Stimulated activated CD4-positive, alpha-beta T cell treated with anti-CD3 and anti-CD28 coated beads, Interleukin-4, amount 100 ng/mL, for 24 hours (primary cell): Measurements from ENCODE around the gene HMGN1.
A peak's percentile ranks its signal among the peaks of the same experiment; 100 is the strongest.

Experiments
- DNase-seq: peaks from one replicate; pipeline ENCODE4 v3.0.0-alpha.2; 2020

The HMGN1 gene

DNA sequence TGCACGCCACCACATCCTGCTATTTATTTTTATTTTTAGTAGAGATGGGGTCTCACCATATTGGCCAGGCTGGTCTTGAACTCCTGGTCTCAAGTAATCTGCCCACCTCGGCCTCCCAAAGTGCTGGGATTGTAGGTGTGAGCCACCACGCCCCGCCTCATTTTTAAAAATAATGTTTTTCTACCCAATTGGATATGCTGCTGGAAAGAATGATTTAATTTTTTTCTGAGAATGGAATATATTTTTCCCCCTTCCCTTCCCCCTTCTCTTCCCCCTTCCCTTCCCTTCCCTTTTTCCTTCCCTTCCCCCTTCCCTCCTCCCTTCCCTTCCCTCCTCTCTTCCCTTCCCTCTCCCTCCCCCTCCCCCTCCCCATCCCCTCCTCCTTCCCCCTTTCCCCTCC, 17.7 kb upstream of the HMGN1 start:
- DNase-seq, result no peak

DNA sequence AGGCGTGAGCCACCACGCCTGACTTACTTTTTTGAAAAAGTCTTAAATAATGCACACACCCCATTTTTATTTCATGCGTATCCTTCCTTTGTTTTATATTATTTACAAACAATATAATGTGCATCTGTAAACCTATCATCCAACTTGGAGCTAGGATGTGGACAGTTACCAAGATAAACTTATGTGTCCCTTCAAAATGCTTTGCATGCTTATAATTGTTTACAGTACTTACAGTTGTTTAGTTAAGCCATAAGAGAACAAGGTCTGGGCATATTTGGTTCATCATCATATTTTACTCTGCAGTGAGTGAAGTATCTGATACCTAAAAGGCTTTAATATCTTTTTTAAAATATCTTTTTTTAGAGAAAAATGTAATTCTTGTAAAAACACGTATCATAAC, 16.1 kb upstream of the HMGN1 start:
- no peak for DNase-seq

DNA sequence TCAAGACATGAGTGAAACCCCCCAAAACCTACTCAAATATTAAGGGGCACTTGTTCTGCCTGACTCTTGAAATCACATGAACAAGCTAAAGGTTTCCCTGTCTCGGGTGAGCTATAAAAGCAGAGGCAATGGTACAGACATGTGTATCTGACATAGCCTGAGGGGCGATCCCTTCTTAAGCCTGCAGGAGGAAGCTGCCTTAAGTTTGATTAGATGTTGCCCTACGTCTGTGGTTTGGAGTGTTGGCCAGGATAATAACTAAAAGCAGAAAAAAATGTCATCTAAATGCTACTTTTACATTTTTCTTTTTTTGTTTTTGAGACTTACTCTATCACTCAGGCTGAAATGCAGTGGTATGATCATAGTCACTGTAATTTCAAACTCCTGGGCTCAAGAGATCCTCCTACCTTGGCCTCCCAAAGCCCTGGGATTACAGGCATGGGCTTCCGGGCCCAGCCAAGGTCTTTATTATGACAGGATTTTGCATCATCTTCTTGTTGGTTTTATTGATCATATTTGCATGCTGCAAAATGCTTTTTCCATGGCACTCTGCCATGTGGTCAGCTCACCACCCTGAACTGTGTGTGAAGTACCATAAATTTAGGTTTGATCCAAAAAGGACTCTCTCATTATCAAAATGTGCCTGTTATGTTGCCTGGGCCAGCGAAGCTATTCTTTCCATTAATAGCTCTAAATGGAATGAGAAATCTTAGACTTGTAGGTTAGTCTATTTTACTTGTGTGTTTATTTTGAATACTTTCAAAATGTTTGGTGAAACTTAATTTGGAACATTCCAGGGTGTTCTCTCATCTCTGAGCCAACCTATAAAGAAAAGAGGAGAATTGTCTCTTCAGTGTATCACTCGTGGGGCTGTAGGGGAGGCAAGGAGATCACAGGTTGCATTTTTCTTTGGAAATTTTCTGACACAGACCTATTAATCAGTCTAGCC, 15.0 kb upstream of the HMGN1 start:
- no peak for DNase-seq

DNA sequence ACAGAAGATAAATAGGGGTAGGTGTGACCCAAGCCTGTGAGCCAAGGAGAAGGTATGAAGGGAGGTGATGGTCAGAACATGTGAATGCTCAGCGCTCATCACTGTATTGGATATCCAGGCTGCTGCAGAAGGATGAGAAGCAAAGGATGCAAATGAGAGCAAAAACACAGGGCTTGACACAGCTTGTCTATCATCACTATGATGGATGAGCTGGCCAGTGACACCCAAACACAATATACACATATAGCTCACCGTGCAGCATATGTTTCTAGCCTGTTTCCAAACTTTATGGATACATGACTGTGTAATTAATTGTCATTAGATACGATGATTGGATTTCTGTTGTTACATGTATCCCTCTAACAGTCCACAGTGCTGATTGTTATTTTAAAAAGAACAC, 13.8 kb upstream of the HMGN1 start:
- no peak for DNase-seq

DNA sequence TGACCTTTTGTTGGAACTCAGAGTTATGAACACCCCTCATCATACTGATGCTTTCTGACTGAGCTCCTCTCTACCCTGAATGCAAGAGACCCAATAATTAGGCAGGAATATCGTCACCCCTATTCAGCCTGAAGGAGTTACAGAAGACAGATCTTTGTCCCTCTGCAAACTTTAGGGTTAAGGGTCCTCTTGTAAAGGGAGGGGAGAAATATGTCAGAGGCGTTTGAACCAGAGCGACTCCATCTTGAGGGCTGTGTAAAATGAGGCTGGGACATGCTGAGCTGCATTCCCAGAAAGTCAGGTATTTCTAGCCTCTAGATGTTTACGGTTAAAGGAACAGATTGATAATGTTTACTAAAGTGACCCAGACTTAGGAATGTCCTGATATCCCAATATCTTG, 10.5 kb upstream of the HMGN1 start:
- DNase-seq, result no peak

DNA sequence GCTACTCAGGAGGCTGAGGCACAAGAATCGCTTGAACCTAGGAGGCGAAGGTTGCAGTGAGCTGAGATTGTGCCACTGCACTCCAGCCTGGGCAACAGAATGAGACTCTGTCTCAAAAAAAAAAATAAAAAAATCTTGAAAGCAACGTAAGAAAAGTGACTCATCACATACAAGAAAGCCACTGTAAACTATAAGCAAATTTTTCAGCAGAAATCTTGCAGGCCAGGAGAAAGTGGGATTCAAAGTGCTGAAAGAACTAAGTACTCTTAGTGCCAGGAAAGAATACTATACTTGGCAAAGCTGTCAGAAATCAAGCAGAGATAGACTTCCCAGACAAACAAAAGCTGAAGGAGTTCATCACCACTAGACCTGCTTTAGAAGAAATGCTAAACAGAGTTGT, 4.4 kb upstream of the HMGN1 start:
- no peak for DNase-seq

DNA sequence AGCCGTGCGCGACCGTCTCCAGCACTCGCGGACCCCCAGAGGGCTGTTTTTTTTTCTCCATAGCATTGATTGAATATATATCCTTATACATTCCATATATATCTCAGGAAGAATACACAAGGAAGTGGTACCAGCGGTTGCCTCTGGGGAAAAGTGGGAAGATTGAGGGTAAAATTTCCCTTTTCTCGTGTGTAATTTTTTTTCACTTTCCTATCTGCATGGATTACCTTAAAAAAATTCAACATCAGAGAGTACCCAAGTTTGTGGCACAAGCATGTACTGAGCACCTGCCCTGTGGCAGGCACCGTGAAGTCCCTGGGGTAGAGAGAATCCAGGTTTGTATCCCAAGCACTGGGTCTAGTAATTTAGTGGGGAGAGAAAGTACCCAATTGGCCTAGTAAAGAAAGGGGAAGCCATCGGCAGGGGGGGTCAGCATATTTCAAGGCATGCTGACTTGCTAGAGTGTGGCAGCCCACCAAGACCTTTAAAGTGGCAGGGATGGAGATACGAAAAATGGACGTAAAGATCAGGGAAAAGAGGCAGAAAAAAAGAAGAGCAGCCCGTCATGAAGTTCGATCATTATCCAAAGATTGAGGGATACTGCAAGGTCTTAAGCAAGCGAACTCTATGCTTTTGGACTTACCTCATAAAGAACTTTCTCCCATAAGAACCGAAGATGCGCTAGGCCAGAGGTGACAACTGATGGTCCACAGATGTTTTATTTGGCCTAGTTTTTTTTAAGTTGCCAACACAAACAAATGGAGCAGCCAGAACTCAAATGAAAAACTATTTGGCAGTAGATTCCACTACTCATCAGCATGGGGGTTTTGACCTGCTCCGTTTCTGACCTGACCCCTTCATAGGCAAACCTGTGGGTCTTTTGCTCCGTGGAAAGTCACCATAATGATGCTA, 1.5 kb upstream of the HMGN1 start:
- DNase-seq, result no peak

DNA sequence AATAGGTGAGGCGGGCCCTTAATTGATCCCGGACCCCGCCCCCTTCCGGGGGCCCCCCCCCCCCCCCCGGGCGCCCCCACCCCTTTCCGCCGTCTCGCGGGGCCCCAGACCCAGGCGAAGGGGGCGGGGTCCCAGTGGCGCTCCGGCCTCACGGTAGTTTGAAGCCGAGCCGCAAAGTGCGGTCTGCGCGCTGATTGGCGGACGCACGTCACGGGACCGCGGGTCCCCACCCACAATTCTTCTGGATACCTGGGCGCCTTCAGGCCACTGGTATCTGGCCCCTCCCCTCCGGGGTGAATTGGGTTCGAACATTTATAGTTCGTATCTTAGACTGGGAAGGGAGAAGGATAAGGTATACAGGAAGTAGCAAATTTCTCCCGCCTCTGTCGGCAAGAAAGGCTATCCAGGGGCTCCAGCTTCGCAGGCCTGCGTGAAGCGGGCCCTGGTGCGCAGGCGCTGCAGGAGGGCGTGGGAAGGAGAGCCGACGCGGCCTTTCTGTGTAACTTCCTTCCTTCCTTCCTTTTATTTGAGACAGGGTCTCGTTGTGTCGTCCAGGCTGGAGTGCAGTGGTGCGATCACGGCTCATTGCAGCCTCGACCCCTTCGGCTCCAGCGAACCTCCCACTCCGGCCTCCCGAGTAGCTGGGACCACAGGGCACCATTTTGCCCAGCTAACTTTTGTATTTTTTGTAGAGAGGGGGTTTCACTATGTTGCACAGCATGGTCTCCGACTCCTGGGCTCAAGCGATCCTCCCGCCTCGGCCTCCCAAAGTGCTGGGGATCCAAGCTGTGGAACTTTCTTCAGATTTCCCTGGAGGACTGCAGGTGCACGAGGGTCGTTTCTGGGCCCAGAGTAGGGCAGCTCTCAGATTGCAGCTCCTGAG, 564 bp upstream of the HMGN1 start:
- peak; percentile 98 for DNase-seq

DNA sequence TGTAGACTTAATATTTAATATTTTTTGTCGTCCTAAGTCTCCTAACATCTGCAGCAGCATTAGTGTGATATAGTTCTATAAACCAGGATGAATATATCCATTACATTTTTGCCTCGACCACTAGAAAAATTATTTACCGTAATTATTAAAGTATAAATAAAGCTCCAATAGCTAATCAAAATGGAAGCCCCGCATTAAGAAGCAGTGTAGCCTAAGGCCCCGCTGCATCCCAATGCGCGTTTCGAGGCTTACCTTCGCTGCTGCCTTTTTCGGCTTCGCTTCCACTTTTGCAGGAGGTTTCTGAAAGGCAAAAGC, 891 bp downstream of the HMGN1 start:
- DNase-seq, result no peak

DNA sequence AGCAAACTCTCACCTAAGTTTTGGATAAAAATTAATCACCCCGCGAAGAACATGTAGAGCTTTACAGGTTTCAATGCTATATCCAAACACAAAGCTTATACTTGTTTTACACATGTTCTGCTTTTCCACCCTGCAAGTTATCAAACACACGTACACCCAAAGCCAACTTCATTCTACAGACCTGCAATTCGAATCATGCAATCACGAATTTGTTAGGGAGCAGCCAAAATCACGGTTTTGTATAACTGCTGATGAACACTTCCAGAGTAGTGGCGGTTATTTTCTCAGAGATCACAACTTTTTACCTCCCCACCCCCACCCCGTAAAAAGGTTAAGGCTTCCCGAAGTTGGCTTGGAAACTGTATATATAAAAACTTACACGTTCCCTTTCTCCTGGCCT, 1.4 kb downstream of the HMGN1 start:
- DNase-seq, result no peak

DNA sequence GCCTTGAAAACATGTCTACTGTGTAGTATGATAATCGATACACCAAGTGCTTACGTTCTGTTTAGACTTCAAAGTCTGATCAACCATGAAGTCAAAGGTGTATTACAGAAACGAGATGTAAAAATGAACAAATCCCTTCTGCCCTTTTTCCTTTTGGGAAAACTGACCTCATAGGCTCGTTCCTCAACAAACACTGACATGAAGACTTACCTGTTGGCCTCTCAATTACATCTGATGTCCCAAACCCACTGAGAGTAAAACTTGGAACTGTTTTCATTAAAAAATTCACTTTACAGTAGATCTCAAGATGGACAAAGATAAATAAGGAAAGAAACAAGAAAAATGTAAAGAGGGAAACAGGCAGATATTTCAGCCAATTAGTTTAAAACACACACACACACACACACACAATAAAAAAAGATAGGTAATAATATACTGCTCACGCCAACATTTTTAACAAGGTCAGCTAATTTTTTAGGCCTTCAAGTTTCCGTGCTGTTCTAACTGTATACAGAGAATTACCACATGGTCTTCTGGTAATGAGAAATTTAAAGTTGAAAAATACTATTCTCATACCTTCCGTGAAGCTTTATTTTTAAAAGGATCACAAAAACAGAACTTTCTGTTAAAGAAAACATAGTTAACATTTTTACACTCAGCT, 2.1 kb downstream of the HMGN1 start:
- no peak for DNase-seq

DNA sequence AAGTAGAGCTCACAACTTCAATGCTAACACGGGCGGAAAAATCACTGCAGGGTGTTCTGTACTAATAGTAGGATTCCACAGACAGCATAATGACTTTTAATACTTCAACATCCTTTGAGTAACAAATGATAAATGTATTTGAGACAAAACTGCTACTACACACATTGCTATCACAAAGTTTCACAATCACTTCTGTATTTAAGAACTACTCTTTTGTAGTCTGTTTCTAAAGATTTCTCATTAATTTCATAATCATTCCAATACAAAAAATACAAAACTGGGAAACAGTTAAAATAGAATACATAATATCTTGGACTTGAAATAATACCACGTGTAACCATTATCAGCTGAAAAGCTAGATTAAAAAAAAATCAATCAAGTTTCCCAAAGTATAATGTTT, 2.7 kb downstream of the HMGN1 start:
- DNase-seq, result no peak

DNA sequence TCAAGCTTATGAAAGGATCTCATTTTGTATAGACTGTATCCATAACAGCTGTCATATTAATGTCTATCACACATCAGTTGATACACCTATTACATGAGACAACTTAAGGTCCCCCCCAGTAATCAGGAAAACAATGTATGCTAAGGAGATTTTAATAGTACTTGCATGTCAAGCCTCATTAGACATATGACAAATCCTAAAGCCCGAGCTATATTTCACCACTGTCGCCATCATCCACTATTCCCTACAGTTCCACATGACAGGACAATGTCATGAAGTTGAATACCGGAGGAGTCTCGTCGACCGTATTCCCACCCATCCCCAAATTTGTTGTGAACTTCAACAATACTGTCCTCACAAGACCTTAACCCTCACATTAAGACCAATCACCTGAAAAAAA, 3.4 kb downstream of the HMGN1 start:
- no peak for DNase-seq

DNA sequence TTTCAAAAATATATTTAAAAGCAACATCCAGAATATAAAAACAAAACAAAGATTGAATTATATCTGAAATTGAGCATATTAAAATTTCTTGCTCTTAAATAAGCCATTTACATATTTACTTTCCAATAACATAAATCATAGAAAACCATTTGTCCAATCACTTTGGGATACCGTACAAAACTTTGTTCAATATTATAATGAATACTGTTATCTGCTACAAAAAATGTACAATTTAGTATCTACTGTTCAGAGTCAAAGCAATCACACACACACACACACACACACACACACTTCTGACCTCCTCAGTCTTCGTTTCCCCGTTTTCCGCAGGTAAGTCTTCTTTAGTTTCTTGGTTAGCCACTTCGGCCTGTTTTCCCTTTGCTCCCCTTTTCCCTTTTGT, 4.0 kb downstream of the HMGN1 start:
- DNase-seq, result no peak

DNA sequence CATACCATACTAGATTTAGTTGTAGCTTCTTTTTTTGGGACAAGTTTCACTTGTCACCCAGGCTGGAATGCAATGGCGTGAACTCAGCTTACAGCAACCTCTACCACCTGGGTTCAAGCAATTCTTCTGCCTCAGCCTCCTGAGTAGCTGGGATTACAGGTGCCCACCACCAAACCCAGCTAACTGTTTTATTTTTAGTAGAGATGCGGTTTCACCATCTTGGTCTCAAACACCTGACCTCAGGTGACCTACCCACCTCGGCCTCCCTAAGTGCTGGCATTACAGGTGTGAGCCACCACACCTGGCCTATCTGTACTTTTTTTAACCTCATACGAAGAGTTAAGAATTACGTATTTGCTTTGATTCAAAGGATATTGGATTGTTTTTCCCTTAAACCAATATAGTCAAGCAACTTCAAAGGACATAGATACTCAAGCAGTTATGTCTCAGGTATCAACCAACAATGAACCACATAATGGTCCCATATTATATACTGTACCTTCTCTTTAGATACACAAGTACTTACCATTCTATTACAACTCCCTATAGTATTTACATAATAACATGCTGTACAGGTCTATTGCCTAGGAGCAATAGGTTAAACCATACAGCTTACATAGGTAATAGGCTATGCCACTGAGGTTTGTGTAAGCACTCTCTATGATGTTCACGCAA, 7.5 kb downstream of the HMGN1 start:
- no peak for DNase-seq

DNA sequence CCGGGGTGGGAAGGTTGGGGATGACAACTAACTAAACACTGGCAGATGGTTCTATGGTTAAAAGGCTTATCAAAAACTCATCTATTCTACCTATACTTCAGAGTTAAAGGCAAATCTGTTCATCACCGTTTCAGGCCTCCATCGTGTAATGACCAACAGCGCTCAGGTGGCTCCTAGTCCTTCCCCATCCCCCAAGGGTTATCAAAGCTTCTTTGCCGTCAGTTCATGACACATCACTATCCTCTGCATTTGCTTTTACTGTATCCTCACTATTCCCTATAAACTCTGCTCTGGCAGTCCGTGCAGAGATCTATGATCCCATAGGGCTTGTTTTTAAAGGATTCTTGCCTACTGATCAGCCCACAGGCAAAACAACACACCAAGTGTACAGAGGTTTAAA, 8.2 kb downstream of the HMGN1 start:
- DNase-seq, result no peak

DNA sequence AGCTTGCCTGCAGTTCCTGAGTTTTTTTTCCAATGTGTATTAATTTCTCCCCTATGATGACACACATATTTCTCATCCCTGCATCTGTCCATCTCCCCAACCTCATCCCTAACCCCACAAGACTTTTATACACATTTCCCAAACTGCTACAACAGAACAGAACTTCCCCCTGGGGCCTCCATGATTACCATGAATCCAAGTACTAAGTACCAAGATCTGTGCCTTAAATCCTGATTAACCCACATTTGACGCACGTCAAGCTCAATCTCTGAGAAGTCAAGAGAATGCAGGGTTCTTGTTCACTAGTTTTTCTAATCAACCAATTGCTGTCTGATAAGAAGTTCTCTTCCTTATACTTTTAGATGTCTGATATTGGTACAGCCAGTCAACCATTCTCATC, 9.7 kb downstream of the HMGN1 start:
- no peak for DNase-seq

DNA sequence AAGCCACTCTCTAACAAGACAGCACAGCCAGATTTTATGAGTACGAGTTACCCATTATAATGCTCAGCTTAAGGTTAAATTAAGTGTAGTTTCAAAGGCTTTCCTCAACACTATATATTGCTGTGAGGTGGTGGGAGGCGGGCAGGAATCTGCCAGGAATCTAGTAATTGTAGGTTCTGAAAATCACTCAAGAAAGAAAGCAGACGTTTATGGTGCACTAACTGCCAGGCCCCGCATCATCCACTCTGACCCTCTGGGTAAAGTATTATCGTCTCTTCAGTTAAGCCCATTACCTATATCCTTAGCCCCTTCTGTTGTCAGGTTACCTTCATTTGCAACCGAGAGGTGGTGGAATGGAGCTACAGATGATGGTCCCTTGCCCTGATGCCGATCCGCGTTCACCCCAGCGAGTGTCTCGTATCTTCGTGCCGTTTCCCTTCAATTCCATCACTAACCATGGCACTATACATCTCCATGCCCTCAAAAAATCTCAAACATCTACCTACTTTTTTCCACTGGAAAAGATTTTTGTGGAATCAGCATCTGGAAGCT, 12.4 kb downstream of the HMGN1 start:
- DNase-seq, result no peak

DNA sequence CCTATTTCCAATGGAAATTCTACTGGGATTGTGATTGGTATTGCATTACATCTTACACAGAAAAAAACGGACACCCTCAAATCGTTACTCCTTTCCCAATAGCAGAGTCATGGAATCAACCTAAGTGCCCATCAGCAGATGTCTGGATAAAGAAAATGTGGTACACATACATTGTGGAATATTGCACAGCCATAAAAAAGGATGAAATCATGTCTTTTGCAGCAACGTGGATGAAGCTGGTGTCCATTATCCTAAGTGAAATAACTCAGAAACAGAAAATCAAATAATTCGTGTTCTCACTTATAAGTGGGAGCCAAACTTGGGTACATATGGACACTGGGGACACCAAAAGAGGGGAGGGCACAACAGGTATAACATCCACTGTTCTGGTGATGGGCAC, 14.3 kb downstream of the HMGN1 start:
- DNase-seq, result no peak

DNA sequence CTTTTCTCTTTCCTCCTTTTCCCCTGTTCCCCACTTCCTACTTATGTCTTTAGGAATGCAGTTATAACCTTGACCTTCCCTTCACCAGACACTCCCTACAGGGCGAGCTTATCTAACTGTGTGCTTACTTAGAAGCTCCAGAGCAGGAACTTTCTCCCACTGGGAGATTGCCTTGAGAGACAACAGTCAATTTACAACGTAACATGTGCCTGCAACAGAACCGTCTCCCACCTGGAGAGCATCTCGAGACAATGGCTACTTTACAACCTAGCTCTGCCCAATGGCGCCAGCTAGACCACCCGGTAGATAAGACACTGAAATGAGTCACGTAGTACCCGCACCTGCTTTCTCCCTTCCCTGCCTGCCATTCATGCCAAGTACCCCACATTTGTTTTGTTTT, 16.7 kb downstream of the HMGN1 start:
- DNase-seq, result no peak

DNA sequence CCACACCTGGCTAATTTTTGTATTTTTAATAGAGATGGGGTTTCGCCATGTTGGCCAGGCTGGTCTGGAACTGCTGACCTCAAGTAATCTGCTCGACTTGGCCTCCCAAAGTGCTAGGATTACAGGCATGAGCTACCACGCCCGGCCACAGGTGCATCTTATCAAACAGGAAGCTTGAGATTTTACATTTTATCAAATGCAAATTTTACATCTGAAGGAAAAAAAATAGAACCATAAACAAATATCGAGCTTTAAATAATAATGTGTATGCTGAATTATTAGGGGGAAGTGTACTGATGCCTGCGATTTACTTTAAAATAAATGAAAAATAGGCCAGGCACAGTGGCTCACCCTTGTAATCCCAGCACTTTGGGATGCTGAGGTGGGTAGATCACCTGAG, 18.9 kb downstream of the HMGN1 start:
- no peak for DNase-seq

DNA sequence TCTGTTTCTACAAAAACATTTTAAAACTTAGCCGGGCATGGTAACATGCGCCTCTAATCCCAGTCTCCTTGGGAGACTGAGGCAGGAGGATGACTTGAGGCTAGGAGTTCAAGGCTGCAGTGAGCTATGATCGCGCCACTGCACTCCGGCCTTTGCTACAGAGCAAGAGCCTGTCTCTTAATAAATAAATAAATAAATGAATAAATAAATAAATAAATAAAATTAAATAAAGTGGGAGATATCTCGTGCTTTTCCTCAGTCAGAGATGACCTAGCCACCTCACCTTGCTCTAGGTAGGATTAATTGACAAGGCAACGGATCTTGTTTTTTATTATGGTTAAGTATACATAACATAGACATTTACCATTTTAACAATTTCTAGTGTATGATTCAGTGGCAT, 21.2 kb downstream of the HMGN1 start:
- no peak for DNase-seq
